Brain microvascular endothelial cell (primary cell): ENCODE results near the gene CTNND1.

Experiments
- DNase-seq: peaks from one replicate; pipeline ENCODE4 v3.0.0-alpha.2; 2020
- H3K27ac ChIP-seq: fragments of 250-450 bp; sonication (Bioruptor Pico); 2 replicates; pipeline ENCODE4 v1.5.1; 2020; ENCODE audit warnings: mild to moderate bottlenecking, moderate library complexity
- H3K27me3 ChIP-seq: fragments of 250-450 bp; sonication (Bioruptor Pico); replicated peaks from 2 replicates; pipeline ENCODE4 v1.5.1; 2020; ENCODE audit warnings: mild to moderate bottlenecking
- H3K36me3 ChIP-seq: fragments of 250-450 bp; sonication (Bioruptor Pico); replicated peaks from 2 replicates; pipeline ENCODE4 v1.5.1; 2020; ENCODE audit warnings: mild to moderate bottlenecking
- H3K4me3 ChIP-seq: 2 replicates; pipeline ENCODE4 v1.5.1; 2011; ENCODE audit warnings: low read depth, mild to moderate bottlenecking, control low read depth, low read length, moderate library complexity
- in situ Hi-C: cut with HindIII; loops from 2 replicates; pipeline ENCODE4 v1.10.0; 2017; ENCODE audit warnings: low sequenced_read_pairs, low pct_ligation_motif_present
- TF ChIP-seq, protein P1 (sequence below): IDR thresholded peaks from 2 replicates; pipeline ENCODE4 v1.5.1; 2011; ENCODE audit warnings: low read depth, mild to moderate bottlenecking, moderate library complexity, low read length, control low read depth, inconsistent platforms; ENCODE audit errors: missing control alignments

Gene CTNND1

DNA sequence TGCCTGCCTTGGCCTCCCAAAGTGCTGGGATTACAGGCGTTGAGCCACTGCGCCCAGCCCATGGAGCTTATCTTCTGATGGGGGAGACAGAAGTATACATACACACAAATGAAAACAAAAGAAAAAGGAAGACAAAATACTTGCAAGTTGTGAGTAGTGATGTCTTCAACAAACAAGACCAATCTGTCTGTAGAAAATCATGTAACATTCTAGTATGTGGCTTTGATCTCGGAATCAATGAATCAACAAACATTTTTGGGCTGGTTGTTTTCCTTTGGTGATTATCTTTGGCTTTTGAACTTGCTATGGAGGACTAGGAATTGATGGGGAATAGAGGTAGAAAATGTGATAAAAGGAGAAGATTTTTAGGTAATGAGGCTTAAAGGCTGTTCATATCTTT, 3.4 kb upstream of the CTNND1 start:
- DNase-seq = no peak
- Histone ChIP-seq H3K4me3 (no peak overlapping the region), H3K36me3 (no peaks in the 10 kb centered on the region), H3K27ac (no peak overlapping the region), H3K27me3 (no peaks in the 10 kb centered on the region)
- TF ChIP-seq, protein P1, sequence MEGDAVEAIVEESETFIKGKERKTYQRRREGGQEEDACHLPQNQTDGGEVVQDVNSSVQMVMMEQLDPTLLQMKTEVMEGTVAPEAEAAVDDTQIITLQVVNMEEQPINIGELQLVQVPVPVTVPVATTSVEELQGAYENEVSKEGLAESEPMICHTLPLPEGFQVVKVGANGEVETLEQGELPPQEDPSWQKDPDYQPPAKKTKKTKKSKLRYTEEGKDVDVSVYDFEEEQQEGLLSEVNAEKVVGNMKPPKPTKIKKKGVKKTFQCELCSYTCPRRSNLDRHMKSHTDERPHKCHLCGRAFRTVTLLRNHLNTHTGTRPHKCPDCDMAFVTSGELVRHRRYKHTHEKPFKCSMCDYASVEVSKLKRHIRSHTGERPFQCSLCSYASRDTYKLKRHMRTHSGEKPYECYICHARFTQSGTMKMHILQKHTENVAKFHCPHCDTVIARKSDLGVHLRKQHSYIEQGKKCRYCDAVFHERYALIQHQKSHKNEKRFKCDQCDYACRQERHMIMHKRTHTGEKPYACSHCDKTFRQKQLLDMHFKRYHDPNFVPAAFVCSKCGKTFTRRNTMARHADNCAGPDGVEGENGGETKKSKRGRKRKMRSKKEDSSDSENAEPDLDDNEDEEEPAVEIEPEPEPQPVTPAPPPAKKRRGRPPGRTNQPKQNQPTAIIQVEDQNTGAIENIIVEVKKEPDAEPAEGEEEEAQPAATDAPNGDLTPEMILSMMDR = no peak
- in situ Hi-C loops = no loop called here

GRCh38 chr11:57762235-57762861, 746 bp downstream of the CTNND1 start:
- Histone ChIP-seq H3K36me3 (no peaks in the 10 kb centered on the region), H3K27me3 (no peaks in the 10 kb centered on the region), H3K27ac (peak overlapping the region; percentile 86), H3K4me3 (peak overlapping the region; percentile 72)
- no peak for DNase-seq
- TF ChIP-seq, protein P1 = no peak
- in situ Hi-C loops = no loop called here

DNA sequence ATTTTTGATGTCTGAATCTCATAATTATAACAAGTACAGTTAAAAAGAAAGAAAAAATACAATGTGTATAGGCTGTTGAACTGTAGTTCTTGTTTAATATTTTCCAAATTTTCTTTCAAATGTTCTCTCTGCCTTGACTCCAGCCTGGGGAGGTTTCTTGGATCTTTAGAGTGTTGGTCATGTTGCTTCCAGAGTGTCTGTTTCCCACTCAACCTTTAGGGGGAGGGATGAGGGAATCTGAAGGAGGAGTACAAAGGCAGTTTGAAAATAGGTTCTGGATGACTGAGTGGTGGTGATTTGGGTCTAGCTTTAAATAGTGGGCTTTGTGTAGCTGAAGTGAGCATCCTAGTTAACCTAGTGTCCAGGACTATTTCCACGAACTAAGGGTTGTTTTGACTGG, 2.0 kb downstream of the CTNND1 start:
- TF ChIP-seq, protein P1 = peak; percentile 60
- in situ Hi-C loops = no loop called here
- Histone ChIP-seq H3K36me3 (no peaks in the 10 kb centered on the region), H3K4me3 (peak overlapping the region; percentile 72), H3K27ac (peak overlapping the region; percentile 86), H3K27me3 (no peaks in the 10 kb centered on the region)
- peak; percentile 45 for DNase-seq

- H3K36me3 ChIP-seq = no peaks in the 10 kb centered on the region
- in situ Hi-C loops = no loop called here
- no peaks in the 10 kb centered on the region for H3K27me3 ChIP-seq
- TF ChIP-seq, protein P1 = no peak
- peak overlapping the region; percentile 3 for H3K27ac ChIP-seq
- H3K4me3 ChIP-seq = peak overlapping the region; percentile 72
- DNase-seq = no peak
These were observed 2.4 kb downstream of the CTNND1 start for GRCh38 chr11:57764021-57764420.

GRCh38 chr11:57764566-57764965, 3.0 kb downstream of the CTNND1 start:
- Histone ChIP-seq H3K36me3 (no peaks in the 10 kb centered on the region), H3K27me3 (no peaks in the 10 kb centered on the region), H3K27ac (no peak overlapping the region), H3K4me3 (peak overlapping the region; percentile 72)
- DNase-seq = no peak
- in situ Hi-C loops = no loop called here
- TF ChIP-seq, protein P1 = no peak

DNA sequence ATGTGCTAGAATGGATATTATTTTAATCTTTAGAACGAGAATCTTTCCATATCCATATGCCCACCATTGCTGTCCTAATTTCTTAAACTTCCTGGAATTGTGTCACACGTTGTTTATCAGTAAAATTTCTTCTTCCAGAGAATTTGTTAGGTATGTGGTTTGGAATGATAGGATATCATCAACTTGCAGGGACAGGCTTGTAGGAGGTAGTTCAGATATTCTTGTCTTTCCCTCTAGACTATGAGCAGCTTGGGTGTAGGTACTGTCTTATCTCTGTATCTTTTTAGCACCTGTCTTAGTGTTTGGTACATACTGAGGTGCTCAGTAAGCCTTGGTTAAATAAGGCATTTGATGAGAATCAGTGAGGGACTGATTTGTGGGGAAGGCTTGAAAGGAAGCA, 3.4 kb downstream of the CTNND1 start:
- Histone ChIP-seq H3K27me3 (no peaks in the 10 kb centered on the region), H3K27ac (no peak overlapping the region), H3K4me3 (peak overlapping the region; percentile 72), H3K36me3 (no peaks in the 10 kb centered on the region)
- TF ChIP-seq, protein P1 = no peak
- in situ Hi-C loops = no loop called here
- DNase-seq = no peak
